ENCODE results near the gene TNK2.
"Not testable (repeated sequence)": the region's sequence is repeated elsewhere in the genome, so short reads cannot be mapped to it uniquely, and the experiment has no call there.

The TNK2 gene

DNA sequence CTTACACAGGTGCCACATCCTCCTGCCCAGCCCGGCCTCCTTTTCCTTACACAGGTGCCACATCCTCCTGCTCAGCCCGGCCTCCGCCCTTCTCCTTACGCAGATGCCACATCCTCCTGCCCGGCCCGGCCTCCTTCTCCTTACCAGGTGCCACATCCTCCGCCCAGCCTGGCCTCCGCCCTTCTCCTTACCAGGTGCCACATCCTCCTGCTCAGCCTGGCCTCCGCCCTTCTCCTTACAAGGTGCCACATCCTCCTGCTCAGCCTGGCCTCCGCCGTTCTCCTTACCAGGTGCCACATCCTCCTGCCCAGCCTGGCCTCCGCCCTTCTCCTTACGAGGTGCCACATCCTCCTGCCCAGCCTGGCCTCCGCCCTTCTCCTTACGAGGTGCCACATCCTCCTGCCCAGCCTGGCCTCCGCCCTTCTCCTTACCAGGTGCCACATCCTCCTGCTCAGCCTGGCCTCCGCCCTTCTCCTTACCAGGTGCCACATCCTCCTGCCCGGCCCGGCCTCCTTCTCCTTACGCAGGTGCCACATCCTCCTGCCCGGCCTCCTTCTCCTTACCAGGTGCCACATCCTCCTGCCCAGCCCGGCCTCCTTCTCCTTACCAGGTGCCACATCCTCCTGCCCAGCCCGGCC is 92.0 kb downstream of the TNK2 start:
- DNase-seq = not testable (repeated sequence)

DNA sequence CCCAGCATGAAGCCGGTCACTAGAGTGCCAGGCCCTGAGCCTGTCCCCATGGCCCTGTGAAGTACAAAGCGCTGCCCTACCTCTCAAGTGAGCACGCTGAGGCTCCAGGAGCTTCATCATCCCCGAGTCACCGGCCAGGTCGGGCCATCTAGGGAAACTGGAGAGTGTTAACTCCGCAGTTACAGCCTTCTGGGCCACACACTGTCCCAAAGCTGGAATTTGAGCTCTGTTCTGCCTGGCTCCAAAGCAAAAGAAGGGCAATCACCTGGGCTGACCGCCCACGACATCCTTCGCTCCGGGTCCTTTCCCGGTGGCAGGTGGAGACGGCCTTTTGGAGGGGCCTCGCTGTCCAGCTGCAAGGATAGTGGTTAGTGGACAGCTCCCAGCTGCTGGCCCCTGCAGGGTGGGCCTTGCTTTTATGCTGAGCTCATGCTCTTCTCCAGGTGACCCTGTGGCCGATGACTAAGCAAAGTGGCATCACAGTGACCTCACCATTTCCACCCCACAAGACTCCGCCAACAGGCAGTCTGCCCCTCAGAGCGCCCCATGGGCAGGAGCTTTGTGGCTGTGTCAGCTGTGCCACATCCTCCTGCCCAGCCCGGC is 93.1 kb downstream of the TNK2 start:
- DNase-seq = no peak

DNA sequence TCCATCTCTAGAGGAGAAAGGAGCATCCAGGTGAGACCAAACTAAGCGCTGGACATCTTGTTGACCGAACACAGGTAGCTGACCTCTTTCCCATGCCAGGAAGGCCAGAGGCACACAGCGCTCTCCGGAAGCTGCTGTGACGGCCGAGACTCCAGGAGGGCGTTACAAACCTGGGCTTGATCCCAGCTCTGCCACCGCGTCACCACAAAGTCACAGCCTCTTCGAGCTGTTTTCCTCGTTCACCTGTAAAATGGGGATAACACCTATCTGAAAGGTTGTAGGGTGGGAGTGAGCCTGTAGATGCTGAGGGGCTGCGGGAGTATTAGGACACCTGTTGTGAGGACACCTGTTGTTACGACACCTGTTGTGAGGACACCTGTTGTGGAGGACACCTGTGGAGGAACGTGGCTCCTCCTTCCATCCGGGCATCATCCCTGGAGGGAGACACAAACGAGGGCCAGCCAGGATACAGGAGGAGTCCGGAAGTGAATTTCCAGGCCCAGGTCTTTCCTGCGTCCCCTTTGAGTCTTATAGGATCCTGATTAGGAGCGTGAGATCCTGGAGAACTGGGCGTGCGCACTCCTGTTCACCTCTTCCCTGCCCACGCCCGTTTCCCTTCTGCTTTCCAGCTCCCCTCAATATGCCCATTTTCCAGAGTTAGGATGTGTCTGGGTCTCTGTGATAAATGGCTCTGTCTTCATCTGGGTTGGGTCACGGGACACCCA is 94.3 kb downstream of the TNK2 start:
- no peak for DNase-seq
